NCI-H1092 (cell line): ENCODE measurements around the gene INHBC.
"Not testable (repeated sequence)": the region's sequence is repeated elsewhere in the genome, so short reads cannot be mapped to it uniquely, and the experiment has no call there.

Source experiments
- DNase-seq: peaks from one replicate; lab custom pipeline; 2025; lab: John Stamatoyannopoulos, UW

Gene INHBC

GRCh38 chr12:57434517-57435223, at the start of gene INHBC:
Gene INHBC (plus strand): TSS chr12:57434784. CDS start chr12:57434887, 103 bp downstream.
- DNase-seq, result no peak

- no peak for DNase-seq
Measured at GRCh38 chr12:57385586-57385985, 49.0 kb upstream of the INHBC start.

GRCh38 chr12:57386187-57386720, 48.3 kb upstream of the INHBC start:
- DNase-seq, result no peak

- no peak for DNase-seq
Measured at GRCh38 chr12:57388425-57388824, 46.2 kb upstream of the INHBC start.

- no peak for DNase-seq
Measured at GRCh38 chr12:57389033-57389432, 45.6 kb upstream of the INHBC start.

GRCh38 chr12:57390174-57390573, 44.4 kb upstream of the INHBC start:
- DNase-seq, result no peak

GRCh38 chr12:57395121-57395520, 39.5 kb upstream of the INHBC start:
- DNase-seq, result no peak

- DNase-seq, result no peak
Measured at GRCh38 chr12:57397441-57397840, 37.1 kb upstream of the INHBC start.

- DNase-seq, result not testable (repeated sequence)
Measured at GRCh38 chr12:57399718-57400463, 34.7 kb upstream of the INHBC start.

- no peak for DNase-seq
Measured at GRCh38 chr12:57401165-57401564, 33.4 kb upstream of the INHBC start.

- not testable (repeated sequence) for DNase-seq
Measured at GRCh38 chr12:57402156-57402555, 32.4 kb upstream of the INHBC start.

- DNase-seq, result no peak
Measured at GRCh38 chr12:57404966-57405640, 29.5 kb upstream of the INHBC start.

- DNase-seq, result no peak
Measured at GRCh38 chr12:57410534-57410933, 24.1 kb upstream of the INHBC start.

- not testable (repeated sequence) for DNase-seq
Measured at GRCh38 chr12:57414160-57414559, 20.4 kb upstream of the INHBC start.

GRCh38 chr12:57415088-57415487, 19.5 kb upstream of the INHBC start:
- no peak for DNase-seq

- DNase-seq, result no peak
Measured at GRCh38 chr12:57416039-57416996, 18.3 kb upstream of the INHBC start.

GRCh38 chr12:57418255-57418654, 16.3 kb upstream of the INHBC start:
- DNase-seq, result no peak

- DNase-seq, result no peak
Measured at GRCh38 chr12:57419495-57419894, 15.1 kb upstream of the INHBC start.

GRCh38 chr12:57420482-57420881, 14.1 kb upstream of the INHBC start:
- DNase-seq, result no peak

- DNase-seq, result not testable (repeated sequence)
Measured at GRCh38 chr12:57426948-57427347, 7.6 kb upstream of the INHBC start.

- no peak for DNase-seq
Measured at GRCh38 chr12:57428965-57429364, 5.6 kb upstream of the INHBC start.
